MCF 10A (cell line): ENCODE measurements around the gene ST8SIA1. TPM values are rescaled to one million over a fixed set of nuclear protein-coding genes. Genes with fewer than 3 reads are reported as not detected.
A peak's percentile ranks its signal among the peaks of the same experiment; 100 is the strongest.

ENCODE experiments used
- BruUV-seq: library from RNA; stranded (reverse); fragments of 400-500 nt; replicated peaks from 2 replicates; lab custom pipeline; 2021; lab: Mats Ljungman, UMichigan
- CTCF ChIA-PET: fragments of 300-600 bp; sonication (Branson Sonifier 250); formaldehyde crosslinking; extraction: SDS; loops from one replicate; lab custom pipeline; 2021; ENCODE audit warnings: antibody characterized with exemption, inconsistent platforms; lab: Yijun Ruan, JAX
- POLR2A ChIA-PET: fragments of 300-600, 350-650 bp; sonication (Branson Sonifier 250); formaldehyde crosslinking; extraction: SDS; loops from one replicate; lab custom pipeline; 2020; ENCODE audit warnings: antibody characterized with exemption, inconsistent platforms; lab: Yijun Ruan, JAX
- DNase-seq: peaks from one replicate; pipeline ENCODE4 v3.0.0-alpha.2; 2018; ENCODE audit not compliant: unreplicated experiment
- H3K27ac Mint-ChIP-seq: one replicate; pipeline ENCODE4 v1.8.0; 2022; ENCODE audit warnings: mild to moderate bottlenecking, low read depth, mixed read lengths; ENCODE audit not compliant: unreplicated experiment
- H3K27me3 Mint-ChIP-seq: one replicate; pipeline ENCODE4 v1.8.0; 2022; ENCODE audit warnings: mixed read lengths; ENCODE audit not compliant: insufficient read depth, unreplicated experiment
- H3K36me3 Mint-ChIP-seq: one replicate; pipeline ENCODE4 v1.8.0; 2022; ENCODE audit warnings: mild to moderate bottlenecking, moderate library complexity, mixed read lengths; ENCODE audit not compliant: insufficient read depth, unreplicated experiment
- H3K4me1 Mint-ChIP-seq: one replicate; pipeline ENCODE4 v1.8.0; 2022; ENCODE audit warnings: mixed read lengths; ENCODE audit not compliant: insufficient read depth, unreplicated experiment
- H3K4me3 Mint-ChIP-seq: one replicate; pipeline ENCODE4 v1.8.0; 2022; ENCODE audit warnings: mild to moderate bottlenecking, moderate library complexity, mixed read lengths; ENCODE audit not compliant: unreplicated experiment
- H3K9me3 Mint-ChIP-seq: one replicate; pipeline ENCODE4 v1.8.0; 2022; ENCODE audit warnings: mixed read lengths; ENCODE audit not compliant: unreplicated experiment
- intact Hi-C: fragments of 100-400 bp; cut with micrococcal nuclease; formaldehyde crosslinking; loops from 2 replicates; pipeline ENCODE4 v1.14.1; 2022
- total RNA-seq: library from RNA; stranded (reverse); gene quantifications from 2 replicates; pipeline ENCODE4 v1.2.3, GENCODE V29; 2022
- TF ChIP-seq, protein P1 (sequence below): fragments of 200-600 bp; IDR thresholded peaks from one replicate; pipeline ENCODE4 v1.8.0; 2022; ENCODE audit warnings: antibody characterized with exemption, mild to moderate bottlenecking; ENCODE audit not compliant: unreplicated experiment

Gene ST8SIA1
- total RNA-seq, 1 experiment from 2014 or later = 3.8 TPM

DNA sequence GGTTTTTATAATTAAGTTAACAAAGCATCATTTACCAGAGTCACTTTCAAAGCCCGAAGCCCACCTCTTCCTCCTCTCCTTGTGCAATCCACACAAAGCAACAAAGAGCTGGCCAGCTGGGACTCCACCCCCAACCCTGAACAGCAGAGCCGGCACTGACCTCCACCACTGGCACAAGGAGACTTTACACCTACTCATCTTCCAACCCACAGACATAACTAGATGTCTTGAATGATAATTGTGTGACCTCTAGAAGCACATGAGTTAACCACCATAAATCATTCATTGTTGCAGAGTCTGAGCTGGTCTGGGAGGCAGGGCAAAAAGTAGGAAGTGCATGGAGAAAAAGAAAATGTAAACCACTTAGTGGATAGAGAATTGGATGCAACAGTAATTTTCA lies 72.2 kb downstream of the ST8SIA1 start:
- Mint-ChIP-seq H3K27me3 (no peaks in the 10 kb centered on the region), H3K27ac (no peak overlapping the region), H3K4me3 (no peak overlapping the region), H3K4me1 (peaks cover 14% of the 10 kb centered on the region), H3K9me3 (no peaks in the 10 kb centered on the region), H3K36me3 (peaks cover 5% of the 10 kb centered on the region)
- DNase-seq = no peak
- TF ChIP-seq, protein P1, sequence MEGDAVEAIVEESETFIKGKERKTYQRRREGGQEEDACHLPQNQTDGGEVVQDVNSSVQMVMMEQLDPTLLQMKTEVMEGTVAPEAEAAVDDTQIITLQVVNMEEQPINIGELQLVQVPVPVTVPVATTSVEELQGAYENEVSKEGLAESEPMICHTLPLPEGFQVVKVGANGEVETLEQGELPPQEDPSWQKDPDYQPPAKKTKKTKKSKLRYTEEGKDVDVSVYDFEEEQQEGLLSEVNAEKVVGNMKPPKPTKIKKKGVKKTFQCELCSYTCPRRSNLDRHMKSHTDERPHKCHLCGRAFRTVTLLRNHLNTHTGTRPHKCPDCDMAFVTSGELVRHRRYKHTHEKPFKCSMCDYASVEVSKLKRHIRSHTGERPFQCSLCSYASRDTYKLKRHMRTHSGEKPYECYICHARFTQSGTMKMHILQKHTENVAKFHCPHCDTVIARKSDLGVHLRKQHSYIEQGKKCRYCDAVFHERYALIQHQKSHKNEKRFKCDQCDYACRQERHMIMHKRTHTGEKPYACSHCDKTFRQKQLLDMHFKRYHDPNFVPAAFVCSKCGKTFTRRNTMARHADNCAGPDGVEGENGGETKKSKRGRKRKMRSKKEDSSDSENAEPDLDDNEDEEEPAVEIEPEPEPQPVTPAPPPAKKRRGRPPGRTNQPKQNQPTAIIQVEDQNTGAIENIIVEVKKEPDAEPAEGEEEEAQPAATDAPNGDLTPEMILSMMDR = no peak
- ChIA-PET CTCF (interaction anchor here (0.7 kb wide), 1 partner anchor 29 kb away, joined by 3 read pairs; no protein-coding TSS in a partner anchor), POLR2A (interaction anchor here (1.4 kb wide), 1 partner anchor 13 kb away, joined by 5 read pairs; no protein-coding TSS in a partner anchor)
- intact Hi-C loops = no loop called here
- BruUV-seq = no TSS peak

DNA sequence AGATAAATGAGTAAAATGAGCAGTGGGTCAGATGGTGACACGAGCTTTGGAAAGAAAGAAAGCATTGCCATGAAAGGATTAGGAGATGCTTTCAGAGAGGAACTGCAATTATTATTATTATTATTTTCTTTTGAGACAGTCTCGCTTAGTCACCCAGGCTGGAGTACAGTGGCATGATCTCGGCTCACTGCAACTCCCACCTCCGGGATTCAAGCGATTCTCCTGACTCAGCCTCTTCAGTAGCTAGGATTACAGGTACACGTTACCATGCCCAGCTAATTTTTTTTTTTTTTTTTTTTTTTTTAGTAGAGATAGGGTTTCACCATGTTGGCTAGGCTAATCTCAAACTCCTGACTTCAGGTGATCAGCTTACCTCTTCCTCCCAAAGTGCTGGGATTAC lies 77.4 kb downstream of the ST8SIA1 start:
- TF ChIP-seq, protein P1 = no peak
- BruUV-seq = no TSS peak
- CTCF ChIA-PET = no interaction called here
- no peaks in the 10 kb centered on the region for H3K27me3 Mint-ChIP-seq
- DNase-seq = peak; percentile 33
- no peak overlapping the region for H3K4me3 Mint-ChIP-seq
- POLR2A ChIA-PET = interaction anchor here (1.0 kb wide), 1 partner anchor 15 kb away, joined by 3 read pairs; no protein-coding TSS in a partner anchor
- peaks cover 1% of the 10 kb centered on the region for H3K4me1 Mint-ChIP-seq
- no peaks in the 10 kb centered on the region for H3K9me3 Mint-ChIP-seq
- H3K27ac Mint-ChIP-seq = no peak overlapping the region
- intact Hi-C loops = no loop called here
- H3K36me3 Mint-ChIP-seq = peaks cover 7% of the 10 kb centered on the region

DNA sequence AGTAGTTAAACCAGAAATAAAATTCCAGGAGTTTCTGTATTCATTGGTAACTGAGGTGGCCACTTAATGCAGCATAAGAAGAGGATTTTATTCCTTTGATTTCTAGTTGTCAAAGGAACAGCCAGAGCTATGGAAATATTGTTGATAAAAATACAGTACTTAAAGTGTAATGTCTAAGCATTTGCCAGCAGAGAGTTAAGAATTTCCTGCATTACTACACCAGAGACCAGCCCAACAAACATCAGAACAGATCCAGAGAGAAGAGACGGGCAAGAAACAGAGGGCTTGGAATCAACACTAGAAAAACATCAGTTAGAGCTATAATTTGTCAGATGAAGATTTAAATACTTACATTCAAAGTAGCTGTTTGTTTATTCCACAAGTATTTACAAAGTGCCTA lies 77.9 kb downstream of the ST8SIA1 start:
- DNase-seq = no peak
- no peaks in the 10 kb centered on the region for H3K27me3 Mint-ChIP-seq
- intact Hi-C loops = no loop called here
- H3K4me3 Mint-ChIP-seq = no peak overlapping the region
- ChIA-PET POLR2A (interaction anchor here (0.5 to 1.0 kb wide), 4 partner anchors 16 to 79 kb away, joined by 3 to 5 read pairs (median 3); no protein-coding TSS in a partner anchor), CTCF (interaction anchor here (0.9 kb wide), 1 partner anchor 203 kb away, joined by 3 read pairs; no protein-coding TSS in a partner anchor)
- BruUV-seq = no TSS peak
- H3K4me1 Mint-ChIP-seq = no peaks in the 10 kb centered on the region
- peaks cover 7% of the 10 kb centered on the region for H3K36me3 Mint-ChIP-seq
- H3K27ac Mint-ChIP-seq = no peak overlapping the region
- TF ChIP-seq, protein P1 = no peak
- no peaks in the 10 kb centered on the region for H3K9me3 Mint-ChIP-seq

DNA sequence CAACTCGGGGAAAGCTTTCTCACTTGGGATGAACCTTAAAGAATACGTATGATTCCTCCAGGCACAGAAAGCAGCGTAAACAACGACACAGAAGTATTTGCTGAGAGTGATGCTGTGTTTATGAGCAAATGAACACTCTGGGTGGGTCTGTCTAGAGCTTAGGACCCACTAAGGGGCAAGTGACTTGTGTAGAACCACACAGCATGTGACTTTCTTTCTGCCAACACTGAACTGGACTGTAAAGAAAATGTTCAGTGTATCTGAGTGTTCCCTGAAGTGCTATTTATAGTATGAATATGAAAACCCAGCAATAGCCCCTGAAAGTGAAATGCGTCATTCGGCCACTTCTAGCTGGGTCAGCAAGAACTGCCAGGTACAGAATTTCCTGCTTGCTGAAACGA lies 78.5 kb downstream of the ST8SIA1 start:
- DNase-seq = no peak
- no peaks in the 10 kb centered on the region for H3K4me1 Mint-ChIP-seq
- peaks cover 7% of the 10 kb centered on the region for H3K36me3 Mint-ChIP-seq
- H3K9me3 Mint-ChIP-seq = no peaks in the 10 kb centered on the region
- POLR2A ChIA-PET = interaction anchor here (0.5 to 1.3 kb wide), 6 partner anchors 15 to 80 kb away, joined by 3 to 5 read pairs (median 3); no protein-coding TSS in a partner anchor
- no peak overlapping the region for H3K27ac Mint-ChIP-seq
- intact Hi-C loops = no loop called here
- BruUV-seq = no TSS peak
- CTCF ChIA-PET = interaction anchor here (0.6 to 1.0 kb wide), 5 partner anchors 15 to 1187 kb away, joined by 3 to 7 read pairs (median 3); no protein-coding TSS in a partner anchor
- TF ChIP-seq, protein P1 = no peak
- H3K4me3 Mint-ChIP-seq = no peak overlapping the region
- H3K27me3 Mint-ChIP-seq = no peaks in the 10 kb centered on the region
